ENCODE results near the gene RRAS2.
A peak's percentile ranks its signal among the peaks of the same experiment; 100 is the strongest.

The RRAS2 gene

GRCh38 chr11:14240221-14240620 is 118.8 kb downstream of the RRAS2 start:
- Histone ChIP-seq H3K4me1 (ENCODE audit: low read length) (peaks cover 18% of the 10 kb centered on the region), H3K4me3 (ENCODE audit: low read length) (no peak overlapping the region), H3K9ac (ENCODE audit: low read length) (no peak overlapping the region), H2AFZ (ENCODE audit: low read length) (no peak overlapping the region), H4K20me1 (ENCODE audit: insufficient read depth, low read length) (no peaks in the 10 kb centered on the region), H3F3A (ENCODE audit: insufficient read depth, low read length) (peaks cover 15% of the 10 kb centered on the region; the same call in 1 of the 2 replicates), H3K4me2 (ENCODE audit: low read depth, low read length) (no peak overlapping the region), H3K36me3 (replicated peaks; ENCODE audit: insufficient read depth, low read length) (no peaks in the 10 kb centered on the region), H3K9me3 (replicated peaks; ENCODE audit: insufficient read depth, low read length) (no peaks in the 10 kb centered on the region), H3K27me3 (replicated peaks; ENCODE audit: insufficient read depth, low read length) (no peaks in the 10 kb centered on the region), H3K79me2 (ENCODE audit: low read length) (no peaks in the 10 kb centered on the region), H3K27ac (ENCODE audit: low read length) (no peak overlapping the region), H3K9me2 (replicated peaks; ENCODE audit: insufficient read depth, low read length) (no peaks in the 10 kb centered on the region)
- DNase-seq, result no peak
- TF ChIP-seq CTCF (IDR thresholded peaks at IDR 0.05; ENCODE audit: low read length), result no peak
- TF ChIP-seq EZH2 (optimal IDR thresholded peaks at IDR 0.05; ENCODE audit: low read depth, low read length), result no peak
- TF ChIP-seq EZH2phosphoT487 (IDR thresholded peaks at IDR 0.05; ENCODE audit: low read length), result no peak

GRCh38 chr11:14237444-14237961 is 121.5 kb downstream of the RRAS2 start:
- Histone ChIP-seq H3K4me2 (ENCODE audit: low read depth, low read length) (peak overlapping the region; percentile 55), H3K36me3 (replicated peaks; ENCODE audit: insufficient read depth, low read length) (no peaks in the 10 kb centered on the region), H3K9me2 (replicated peaks; ENCODE audit: insufficient read depth, low read length) (no peaks in the 10 kb centered on the region), H2AFZ (ENCODE audit: low read length) (peak overlapping the region; percentile 25), H3K4me1 (ENCODE audit: low read length) (peaks cover 18% of the 10 kb centered on the region), H4K20me1 (ENCODE audit: insufficient read depth, low read length) (no peaks in the 10 kb centered on the region), H3K27ac (ENCODE audit: low read length) (peak overlapping the region; percentile 35; the same call in 1 of the 2 replicates), H3K4me3 (ENCODE audit: low read length) (peak overlapping the region; percentile 19; the same call in 1 of the 2 replicates), H3K27me3 (replicated peaks; ENCODE audit: insufficient read depth, low read length) (no peaks in the 10 kb centered on the region), H3F3A (ENCODE audit: insufficient read depth, low read length) (peaks cover 15% of the 10 kb centered on the region; the same call in 1 of the 2 replicates), H3K9me3 (replicated peaks; ENCODE audit: insufficient read depth, low read length) (no peaks in the 10 kb centered on the region), H3K9ac (ENCODE audit: low read length) (no peak overlapping the region), H3K79me2 (ENCODE audit: low read length) (no peaks in the 10 kb centered on the region)
- peak; percentile 84 for DNase-seq
- TF ChIP-seq EZH2phosphoT487 (IDR thresholded peaks at IDR 0.05; ENCODE audit: low read length), result no peak

- Histone ChIP-seq H3K27ac (ENCODE audit: low read length) (no peak overlapping the region), H3K4me1 (ENCODE audit: low read length) (peaks cover 18% of the 10 kb centered on the region), H3K4me2 (ENCODE audit: low read depth, low read length) (no peak overlapping the region), H3K36me3 (replicated peaks; ENCODE audit: insufficient read depth, low read length) (no peaks in the 10 kb centered on the region), H3K9me2 (replicated peaks; ENCODE audit: insufficient read depth, low read length) (no peaks in the 10 kb centered on the region), H2AFZ (ENCODE audit: low read length) (no peak overlapping the region), H3K79me2 (ENCODE audit: low read length) (no peaks in the 10 kb centered on the region), H3K27me3 (replicated peaks; ENCODE audit: insufficient read depth, low read length) (no peaks in the 10 kb centered on the region), H3K9me3 (replicated peaks; ENCODE audit: insufficient read depth, low read length) (no peaks in the 10 kb centered on the region), H3F3A (ENCODE audit: insufficient read depth, low read length) (peaks cover 15% of the 10 kb centered on the region; the same call in 1 of the 2 replicates), H4K20me1 (ENCODE audit: insufficient read depth, low read length) (no peaks in the 10 kb centered on the region), H3K9ac (ENCODE audit: low read length) (no peak overlapping the region), H3K4me3 (ENCODE audit: low read length) (no peak overlapping the region)
- TF ChIP-seq EZH2phosphoT487 (IDR thresholded peaks at IDR 0.05; ENCODE audit: low read length) (no peak), EZH2 (optimal IDR thresholded peaks at IDR 0.05; ENCODE audit: low read depth, low read length) (no peak), CTCF (IDR thresholded peaks at IDR 0.05; ENCODE audit: low read length) (no peak)
- no peak for DNase-seq
Observed at GRCh38 chr11:14235701-14236100, 123.3 kb downstream of the RRAS2 start.

- H2AFZ ChIP-seq (ENCODE audit: low read length), result no peak overlapping the region
- H3F3A ChIP-seq (ENCODE audit: insufficient read depth, low read length), result peaks cover 15% of the 10 kb centered on the region; the same call in 1 of the 2 replicates
- TF ChIP-seq EZH2phosphoT487 (IDR thresholded peaks at IDR 0.05; ENCODE audit: low read length) (no peak), EZH2 (optimal IDR thresholded peaks at IDR 0.05; ENCODE audit: low read depth, low read length) (no peak), CTCF (IDR thresholded peaks at IDR 0.05; ENCODE audit: low read length) (no peak)
- no peak overlapping the region for H3K9ac ChIP-seq (ENCODE audit: low read length)
- H3K79me2 ChIP-seq (ENCODE audit: low read length), result no peaks in the 10 kb centered on the region
- H3K36me3 ChIP-seq (replicated peaks; ENCODE audit: insufficient read depth, low read length), result no peaks in the 10 kb centered on the region
- H4K20me1 ChIP-seq (ENCODE audit: insufficient read depth, low read length), result no peaks in the 10 kb centered on the region
- peaks cover 18% of the 10 kb centered on the region for H3K4me1 ChIP-seq (ENCODE audit: low read length)
- H3K9me3 ChIP-seq (replicated peaks; ENCODE audit: insufficient read depth, low read length), result no peaks in the 10 kb centered on the region
- DNase-seq, result no peak
- no peaks in the 10 kb centered on the region for H3K9me2 ChIP-seq (replicated peaks; ENCODE audit: insufficient read depth, low read length)
- H3K4me2 ChIP-seq (ENCODE audit: low read depth, low read length), result no peak overlapping the region
- H3K4me3 ChIP-seq (ENCODE audit: low read length), result no peak overlapping the region
- no peak overlapping the region for H3K27ac ChIP-seq (ENCODE audit: low read length)
- no peaks in the 10 kb centered on the region for H3K27me3 ChIP-seq (replicated peaks; ENCODE audit: insufficient read depth, low read length)
Observed at GRCh38 chr11:14234446-14234845, 124.5 kb downstream of the RRAS2 start.
